SU-DHL-6 (cell line): Measurements from ENCODE around the gene RMND5B.

Experiments
- EZH2phosphoT487 ChIP-seq: fragments of 200-600 bp; sonication (generic), shearing (Covaris generic); conservative IDR thresholded peaks from 2 replicates; pipeline ENCODE4 v1.6.1; 2018; ENCODE audit warnings: mild to moderate bottlenecking, antibody characterized with exemption, low read length, moderate library complexity, mixed read lengths
- TF ChIP-seq, protein P1 (sequence below): fragments of 200-600 bp; sonication (generic); IDR thresholded peaks from one replicate; pipeline ENCODE4 v1.5.1; 2017; ENCODE audit warnings: antibody characterized with exemption, mild to moderate bottlenecking, low read length, moderate library complexity; ENCODE audit not compliant: insufficient read depth, poor library complexity, severe bottlenecking

- TF ChIP-seq, protein P1, sequence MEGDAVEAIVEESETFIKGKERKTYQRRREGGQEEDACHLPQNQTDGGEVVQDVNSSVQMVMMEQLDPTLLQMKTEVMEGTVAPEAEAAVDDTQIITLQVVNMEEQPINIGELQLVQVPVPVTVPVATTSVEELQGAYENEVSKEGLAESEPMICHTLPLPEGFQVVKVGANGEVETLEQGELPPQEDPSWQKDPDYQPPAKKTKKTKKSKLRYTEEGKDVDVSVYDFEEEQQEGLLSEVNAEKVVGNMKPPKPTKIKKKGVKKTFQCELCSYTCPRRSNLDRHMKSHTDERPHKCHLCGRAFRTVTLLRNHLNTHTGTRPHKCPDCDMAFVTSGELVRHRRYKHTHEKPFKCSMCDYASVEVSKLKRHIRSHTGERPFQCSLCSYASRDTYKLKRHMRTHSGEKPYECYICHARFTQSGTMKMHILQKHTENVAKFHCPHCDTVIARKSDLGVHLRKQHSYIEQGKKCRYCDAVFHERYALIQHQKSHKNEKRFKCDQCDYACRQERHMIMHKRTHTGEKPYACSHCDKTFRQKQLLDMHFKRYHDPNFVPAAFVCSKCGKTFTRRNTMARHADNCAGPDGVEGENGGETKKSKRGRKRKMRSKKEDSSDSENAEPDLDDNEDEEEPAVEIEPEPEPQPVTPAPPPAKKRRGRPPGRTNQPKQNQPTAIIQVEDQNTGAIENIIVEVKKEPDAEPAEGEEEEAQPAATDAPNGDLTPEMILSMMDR, result no peak
- TF ChIP-seq EZH2phosphoT487, result no peak
These were observed 49.1 kb upstream of the RMND5B start for GRCh38 chr5:178081571-178082243.
